OCI-M2 (cell line): ENCODE results near the gene SLC5A9.

Source experiments
- DNase-seq: peaks from one replicate; lab custom pipeline; 2025; ENCODE audit not compliant: unreplicated experiment; lab: John Stamatoyannopoulos, UW

SLC5A9 gene

GRCh38 chr1:48222501-48223242 is at the start of gene SLC5A9:
Gene SLC5A9, plus strand, starts transcription at chr1:48222716. Its CDS starts 21 bp downstream, at chr1:48222737.
- no peak for DNase-seq

GRCh38 chr1:48175116-48175515 is 47.4 kb upstream of the SLC5A9 start:
- no peak for DNase-seq

- DNase-seq: no peak
These were observed 45.3 kb upstream of the SLC5A9 start for GRCh38 chr1:48177257-48177656.

- DNase-seq: no peak
These were observed 40.7 kb upstream of the SLC5A9 start for GRCh38 chr1:48181669-48182367.

- no peak for DNase-seq
These were observed 40.1 kb upstream of the SLC5A9 start for GRCh38 chr1:48182439-48182838.

GRCh38 chr1:48186306-48186839 is 36.1 kb upstream of the SLC5A9 start:
- DNase-seq: no peak

GRCh38 chr1:48187969-48188563 is 34.5 kb upstream of the SLC5A9 start:
- no peak for DNase-seq

GRCh38 chr1:48190881-48191280 is 31.6 kb upstream of the SLC5A9 start:
- no peak for DNase-seq

- no peak for DNase-seq
These were observed 27.7 kb upstream of the SLC5A9 start for GRCh38 chr1:48194801-48195200.

GRCh38 chr1:48196237-48196636 is 26.3 kb upstream of the SLC5A9 start:
- DNase-seq: no peak

GRCh38 chr1:48198970-48199369 is 23.5 kb upstream of the SLC5A9 start:
- no peak for DNase-seq

- no peak for DNase-seq
These were observed 22.2 kb upstream of the SLC5A9 start for GRCh38 chr1:48200166-48200900.

GRCh38 chr1:48202030-48202752 is 20.3 kb upstream of the SLC5A9 start:
- DNase-seq: no peak

GRCh38 chr1:48203287-48203900 is 19.1 kb upstream of the SLC5A9 start:
- no peak for DNase-seq

- no peak for DNase-seq
These were observed 17.0 kb upstream of the SLC5A9 start for GRCh38 chr1:48205522-48205921.

- DNase-seq: no peak
These were observed 16.1 kb upstream of the SLC5A9 start for GRCh38 chr1:48206371-48206770.

- DNase-seq: no peak
These were observed 15.4 kb upstream of the SLC5A9 start for GRCh38 chr1:48207131-48207530.

GRCh38 chr1:48207536-48208075 is 14.9 kb upstream of the SLC5A9 start:
- no peak for DNase-seq

GRCh38 chr1:48208251-48208650 is 14.3 kb upstream of the SLC5A9 start:
- no peak for DNase-seq

GRCh38 chr1:48208652-48209051 is 13.9 kb upstream of the SLC5A9 start:
- no peak for DNase-seq
